Heart left ventricle (tissue), 13 donors: ENCODE results near the gene CS.

Source experiments
- CTCF ChIP-seq, 12 donors: fragments of 200-600 bp; sonication (generic) in 4 of 12; IDR thresholded peaks; one replicate each; pipeline versions ENCODE4 v1.5.0 to v1.8.0; 2018 to 2022; ENCODE audit warnings: antibody characterized with exemption in 12 of 12, mild to moderate bottlenecking in 5 of 12
- POLR2A ChIP-seq, 2 donors: fragments of 450-650 bp; IDR thresholded peaks; one replicate each; pipeline ENCODE4 v1.6.1; 2017; ENCODE audit warnings: antibody characterized with exemption in 2 of 2, mild to moderate bottlenecking in 2 of 2, moderate library complexity in 2 of 2
- donor health status: ischemic (EF 13 %, LVEDD 7.1; RV severe dilation, severe dysfunction).
- donor health status: DM: no; HTN: yes; CAD: no.
- donor health status: DM: no; HTN: no; CAD: no.
- donor health status: ischemic (EF 25% LVEDD 6.9; RV normal size, moderate dysfunction).
- donor health status: ischemic (EF 25% LVEDD 5.7; RV mildly dilated, moderate dysfunction).
- donor health status: ischemic (EF 35%, LVEDD 5.7; RV mildly dilated, moderate dysfunction).
- donor health status: nonischemic (EF 11% LVEDD 7.7; RV severe dilation, severe dysfunction).
- donor health status: DM: yes; HTN: yes; CAD: no.
- donor health status: PGD.
- donor health status: ischemic (EF 29% LVEDD 5.4; RV normal size, mild dysfunction).
- donor health status: nonischemic (EF 23%, LVEDD 6.1; RV moderate dilation, normal function).

DNA sequence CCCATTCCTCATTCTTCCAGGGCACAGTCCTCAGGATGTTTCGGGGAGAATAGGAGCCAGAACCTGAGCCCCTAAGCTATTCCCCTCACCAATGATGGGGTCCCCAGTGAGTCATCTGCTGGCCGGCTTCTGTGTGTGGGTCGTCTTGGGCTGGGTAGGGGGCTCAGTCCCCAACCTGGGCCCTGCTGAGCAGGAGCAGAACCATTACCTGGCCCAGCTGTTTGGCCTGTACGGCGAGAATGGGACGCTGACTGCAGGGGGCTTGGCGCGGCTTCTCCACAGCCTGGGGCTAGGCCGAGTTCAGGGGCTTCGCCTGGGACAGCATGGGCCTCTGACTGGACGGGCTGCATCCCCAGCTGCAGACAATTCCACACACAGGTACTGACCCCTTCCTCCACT lies 68.9 kb downstream of the CS start:
- no peak for TF ChIP-seq CTCF (IDR thresholded peaks at IDR 0.05)
- no peak for TF ChIP-seq POLR2A (IDR thresholded peaks at IDR 0.05)
